Right lobe of liver (tissue), 4 donors: ENCODE measurements around the gene SHISA6.

Source experiments
- POLR2A ChIP-seq: fragments of 450-650 bp; IDR thresholded peaks from one replicate; pipeline ENCODE4 v1.6.1; 2017; ENCODE audit warnings: antibody characterized with exemption, mild to moderate bottlenecking
- TF ChIP-seq, protein P1 (sequence below), 4 donors: fragments of 200-600 bp in 3 of 4; fragments of 450-650 bp in 1 of 4; IDR thresholded peaks; one replicate each; pipeline versions ENCODE4 v1.5.1 to v1.8.0; 2016 to 2022; ENCODE audit warnings: antibody characterized with exemption in 4 of 4, mild to moderate bottlenecking in 2 of 4
- donor health status: DM: no; HTN: no; CAD: no.
- donor health status: DM: no; HTN: no; CAD: no.
- donor health status: DM: no; HTN: yes; CAD: no.

DNA sequence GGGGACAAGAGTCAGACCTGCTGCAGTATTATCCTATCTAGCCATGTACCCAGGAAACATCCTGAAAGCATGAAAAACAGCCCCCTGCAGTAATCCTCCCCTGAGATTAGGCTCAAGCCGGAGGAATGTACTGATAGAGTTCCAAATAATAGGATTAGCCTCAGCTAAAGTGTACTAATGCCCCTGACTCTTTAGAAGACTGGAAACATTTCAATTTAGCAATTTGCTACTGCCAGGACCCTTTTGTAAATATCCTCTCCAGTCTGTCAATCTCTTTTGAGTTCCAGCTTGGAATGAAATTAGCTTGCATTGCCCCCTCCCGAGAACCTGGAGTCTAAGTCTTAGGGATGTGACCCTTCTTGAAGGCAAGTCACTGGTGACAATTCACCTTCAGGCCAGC is 246.5 kb downstream of the SHISA6 start:
- TF ChIP-seq, protein P1, sequence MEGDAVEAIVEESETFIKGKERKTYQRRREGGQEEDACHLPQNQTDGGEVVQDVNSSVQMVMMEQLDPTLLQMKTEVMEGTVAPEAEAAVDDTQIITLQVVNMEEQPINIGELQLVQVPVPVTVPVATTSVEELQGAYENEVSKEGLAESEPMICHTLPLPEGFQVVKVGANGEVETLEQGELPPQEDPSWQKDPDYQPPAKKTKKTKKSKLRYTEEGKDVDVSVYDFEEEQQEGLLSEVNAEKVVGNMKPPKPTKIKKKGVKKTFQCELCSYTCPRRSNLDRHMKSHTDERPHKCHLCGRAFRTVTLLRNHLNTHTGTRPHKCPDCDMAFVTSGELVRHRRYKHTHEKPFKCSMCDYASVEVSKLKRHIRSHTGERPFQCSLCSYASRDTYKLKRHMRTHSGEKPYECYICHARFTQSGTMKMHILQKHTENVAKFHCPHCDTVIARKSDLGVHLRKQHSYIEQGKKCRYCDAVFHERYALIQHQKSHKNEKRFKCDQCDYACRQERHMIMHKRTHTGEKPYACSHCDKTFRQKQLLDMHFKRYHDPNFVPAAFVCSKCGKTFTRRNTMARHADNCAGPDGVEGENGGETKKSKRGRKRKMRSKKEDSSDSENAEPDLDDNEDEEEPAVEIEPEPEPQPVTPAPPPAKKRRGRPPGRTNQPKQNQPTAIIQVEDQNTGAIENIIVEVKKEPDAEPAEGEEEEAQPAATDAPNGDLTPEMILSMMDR (IDR thresholded peaks at IDR 0.05) = no peak
- TF ChIP-seq POLR2A = no peak
